Subcutaneous abdominal adipose tissue (tissue), 5 donors: ENCODE results near the gene TNXB.
A peak's percentile ranks its signal among the peaks of the same experiment; 100 is the strongest.
"Not testable (repeated sequence)": the region's sequence is repeated elsewhere in the genome, so short reads cannot be mapped to it uniquely, and the experiment has no call there.

Experiments
- H3K27ac ChIP-seq: one replicate; pipeline ENCODE4 v1.7.0; 2013; ENCODE audit warnings: low read depth, mild to moderate bottlenecking, inconsistent platforms, low read length, moderate library complexity
- H3K27me3 ChIP-seq, 5 donors: one replicate each; pipeline ENCODE4 v1.7.0; 2013; ENCODE audit warnings: low read length in 5 of 5, inconsistent platforms in 1 of 5; ENCODE audit not compliant: control insufficient read depth in 5 of 5, insufficient read depth in 4 of 5
- H3K36me3 ChIP-seq, 5 donors: one replicate each; pipeline ENCODE4 v1.7.0; 2013; ENCODE audit warnings: low read length in 5 of 5; ENCODE audit not compliant: control insufficient read depth in 5 of 5, insufficient read depth in 5 of 5
- H3K4me1 ChIP-seq, 5 donors: one replicate each; pipeline ENCODE4 v1.7.0; 2013; ENCODE audit warnings: low read length in 5 of 5, mild to moderate bottlenecking in 3 of 5, moderate library complexity in 1 of 5; ENCODE audit not compliant: control insufficient read depth in 5 of 5, insufficient read depth in 5 of 5
- H3K4me3 ChIP-seq, 5 donors: one replicate each; pipeline ENCODE4 v1.7.0; 2013; ENCODE audit warnings: low read length in 5 of 5, low read depth in 1 of 5
- H3K9ac ChIP-seq, 5 donors: one replicate each; pipeline ENCODE4 v1.7.0; 2013; ENCODE audit warnings: low read length in 5 of 5, mild to moderate bottlenecking in 4 of 5, moderate library complexity in 3 of 5
- H3K9me3 ChIP-seq, 5 donors: one replicate each; pipeline ENCODE4 v1.7.0; 2013; ENCODE audit warnings: low read length in 5 of 5; ENCODE audit not compliant: control insufficient read depth in 5 of 5
- donor health status: healthy.
- donor health status: healthy.
- donor health status: healthy.
- donor health status: healthy.
- donor health status: healthy.

TNXB gene

GRCh38 chr6:32102255-32102654 is 6.9 kb downstream of the TNXB start:
- H3K27ac ChIP-seq = no peak overlapping the region
- H3K4me1 ChIP-seq = peaks cover 0 to 10% (median 3%) of the 10 kb centered on the region in 5 donors
- no peak overlapping the region for H3K4me3 ChIP-seq
- no peak overlapping the region for H3K9ac ChIP-seq
- H3K36me3 ChIP-seq = peaks cover 0 to 15% (median 7%) of the 10 kb centered on the region in 5 donors
- H3K9me3 ChIP-seq = no peaks in the 10 kb centered on the region
- peaks cover 4 to 27% (median 7%) of the 10 kb centered on the region in 5 donors for H3K27me3 ChIP-seq

GRCh38 chr6:32100251-32100650 is 8.9 kb downstream of the TNXB start:
- not testable (repeated sequence) for H3K27ac ChIP-seq, H3K9me3 ChIP-seq, H3K9ac ChIP-seq, H3K4me3 ChIP-seq
- Histone ChIP-seq H3K27me3 (peaks cover 14 to 45% (median 26%) of the 10 kb centered on the region in 5 donors), H3K36me3 (peaks cover 0 to 30% (median 25%) of the 10 kb centered on the region in 5 donors), H3K4me1 (peaks cover 0 to 12% (median 2%) of the 10 kb centered on the region in 5 donors)

- Histone ChIP-seq H3K36me3 (peaks cover 0 to 39% (median 31%) of the 10 kb centered on the region in 5 donors), H3K27me3 (peaks cover 14 to 30% (median 23%) of the 10 kb centered on the region in 5 donors), H3K4me1 (peaks cover 0 to 28% (median 14%) of the 10 kb centered on the region in 5 donors), H3K9me3 (no peaks in the 10 kb centered on the region), H3K27ac (no peak overlapping the region), H3K4me3 (no peak overlapping the region), H3K9ac (no peak overlapping the region)
These were observed 11.8 kb downstream of the TNXB start for GRCh38 chr6:32097364-32097763.

GRCh38 chr6:32096394-32097258 is 12.5 kb downstream of the TNXB start:
- Histone ChIP-seq H3K27ac (no peak overlapping the region), H3K36me3 (peaks cover 0 to 42% (median 31%) of the 10 kb centered on the region in 5 donors), H3K9me3 (no peaks in the 10 kb centered on the region), H3K9ac (no peak overlapping the region), H3K4me1 (peaks cover 0 to 28% (median 18%) of the 10 kb centered on the region in 5 donors), H3K4me3 (no peak overlapping the region), H3K27me3 (peaks cover 14 to 30% (median 23%) of the 10 kb centered on the region in 5 donors)

DNA sequence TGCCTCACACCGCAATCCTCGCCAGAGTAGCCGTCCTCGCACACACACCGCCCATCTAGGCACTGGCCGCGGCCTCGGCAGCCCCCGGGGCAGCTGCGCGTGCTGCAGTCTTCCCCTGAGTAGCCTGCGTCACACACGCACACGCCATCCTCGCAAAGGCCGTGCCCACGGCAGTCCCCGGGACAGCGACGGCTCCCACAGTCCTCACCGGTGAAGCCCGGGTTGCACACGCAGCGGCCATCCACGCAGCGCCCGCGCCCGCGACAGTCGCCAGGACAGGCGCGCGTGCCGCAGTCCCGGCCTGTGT is 13.1 kb downstream of the TNXB start:
- Histone ChIP-seq H3K9me3 (no peaks in the 10 kb centered on the region), H3K27me3 (peaks cover 14 to 30% (median 23%) of the 10 kb centered on the region in 5 donors), H3K4me3 (no peak overlapping the region), H3K4me1 (peaks cover 0 to 28% (median 18%) of the 10 kb centered on the region in 5 donors), H3K9ac (no peak overlapping the region), H3K36me3 (peaks cover 0 to 42% (median 31%) of the 10 kb centered on the region in 5 donors), H3K27ac (no peak overlapping the region)

DNA sequence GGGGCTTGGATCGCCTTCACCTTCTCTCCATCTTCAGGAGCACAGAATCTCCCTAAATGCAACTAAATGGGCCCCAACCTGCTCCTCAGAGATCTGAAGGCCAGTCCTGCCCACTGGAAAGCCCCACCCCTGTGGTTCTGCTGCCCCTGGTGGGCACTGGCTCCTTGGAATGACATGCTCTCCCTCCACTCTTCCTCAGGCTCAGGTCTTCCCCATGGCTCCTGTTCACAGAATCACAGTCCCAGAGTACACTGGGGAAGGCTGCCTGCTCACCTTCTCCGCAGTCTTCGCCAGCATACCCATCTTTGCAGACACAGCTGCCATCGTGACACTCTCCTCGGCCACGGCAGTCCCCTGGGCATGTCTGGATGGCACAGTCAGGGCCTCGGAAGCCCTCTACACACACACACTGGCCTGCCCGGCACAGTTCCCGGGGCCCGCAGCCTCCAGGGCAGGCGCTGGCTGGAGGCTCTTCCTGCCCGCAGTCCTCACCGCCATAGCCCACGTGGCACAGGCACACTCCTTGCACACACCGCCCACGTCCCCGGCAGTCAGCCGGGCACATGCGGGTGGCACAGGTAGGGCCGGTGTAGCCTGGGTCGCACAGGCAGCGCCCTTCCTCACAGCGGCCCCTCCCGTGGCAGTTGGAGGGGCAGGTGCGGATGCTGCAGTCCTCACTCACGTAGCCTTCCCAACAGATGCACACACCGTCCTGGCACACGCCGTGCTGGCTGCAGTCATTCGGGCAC is 13.6 kb downstream of the TNXB start:
- H3K36me3 ChIP-seq = peaks cover 0 to 42% (median 31%) of the 10 kb centered on the region in 5 donors
- H3K27ac ChIP-seq = no peak overlapping the region
- no peak overlapping the region for H3K4me3 ChIP-seq
- no peaks in the 10 kb centered on the region for H3K9me3 ChIP-seq
- peaks cover 0 to 28% (median 18%) of the 10 kb centered on the region in 5 donors for H3K4me1 ChIP-seq
- no peak overlapping the region for H3K9ac ChIP-seq
- H3K27me3 ChIP-seq = peaks cover 14 to 30% (median 23%) of the 10 kb centered on the region in 5 donors

- Histone ChIP-seq H3K4me1 (peaks cover 0 to 28% (median 18%) of the 10 kb centered on the region in 5 donors), H3K9me3 (no peaks in the 10 kb centered on the region), H3K27ac (peak overlapping the region; percentile 30), H3K9ac (peak overlapping the region in 2 of 5 donors; percentile 2 to 11), H3K27me3 (peaks cover 14 to 29% (median 23%) of the 10 kb centered on the region in 5 donors), H3K4me3 (no peak overlapping the region), H3K36me3 (peaks cover 0 to 60% (median 32%) of the 10 kb centered on the region in 5 donors)
These were observed 16.2 kb downstream of the TNXB start for GRCh38 chr6:32092760-32093497.

- H3K27ac ChIP-seq = peak overlapping the region; percentile 11
These were observed 19.9 kb downstream of the TNXB start for GRCh38 chr6:32089082-32089828.

GRCh38 chr6:32088487-32089049 is 20.6 kb downstream of the TNXB start:
- peaks cover 0 to 36% (median 16%) of the 10 kb centered on the region in 5 donors for H3K4me1 ChIP-seq
- H3K36me3 ChIP-seq = peaks cover 0 to 53% (median 10%) of the 10 kb centered on the region in 5 donors
- H3K4me3 ChIP-seq = no peak overlapping the region
- H3K27me3 ChIP-seq = peaks cover 0 to 25% (median 10%) of the 10 kb centered on the region in 5 donors
- peak overlapping the region; percentile 37 for H3K27ac ChIP-seq
- no peak overlapping the region for H3K9ac ChIP-seq
- no peaks in the 10 kb centered on the region for H3K9me3 ChIP-seq

More at GRCh38 chr6:32089082-32089828, 19.9 kb downstream of the TNXB start:
- Histone ChIP-seq H3K36me3 (peaks cover 0 to 46% (median 6%) of the 10 kb centered on the region in 5 donors), H3K4me3 (no peak overlapping the region), H3K4me1 (peaks cover 0 to 32% (median 18%) of the 10 kb centered on the region in 5 donors), H3K27me3 (peaks cover 0 to 25% (median 10%) of the 10 kb centered on the region in 5 donors), H3K9me3 (no peaks in the 10 kb centered on the region), H3K9ac (no peak overlapping the region)
